ENCODE measurements around the gene MEF2C.

The MEF2C gene

DNA sequence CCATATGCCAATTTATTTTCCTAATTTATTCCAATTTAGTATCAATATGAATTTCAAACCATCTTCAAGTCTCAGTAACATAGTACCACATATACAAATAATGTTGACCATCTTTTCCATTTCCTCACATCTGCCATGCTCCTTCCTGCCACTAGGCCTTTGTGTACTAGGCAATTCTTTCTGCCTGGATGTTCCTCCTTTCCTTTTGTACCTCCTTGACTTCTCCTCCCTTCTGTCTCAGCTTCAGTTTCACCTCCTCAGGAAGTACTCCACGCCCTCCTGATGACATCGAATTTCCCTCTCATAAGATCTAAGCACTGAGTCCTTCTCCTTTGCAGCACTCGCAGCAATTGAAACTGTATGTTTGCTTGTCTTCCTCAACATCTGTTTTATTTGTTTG, 53.9 kb downstream of the MEF2C start:
- no peak for DNase-seq (ENCODE audit: low read depth in 2 of 2)

DNA sequence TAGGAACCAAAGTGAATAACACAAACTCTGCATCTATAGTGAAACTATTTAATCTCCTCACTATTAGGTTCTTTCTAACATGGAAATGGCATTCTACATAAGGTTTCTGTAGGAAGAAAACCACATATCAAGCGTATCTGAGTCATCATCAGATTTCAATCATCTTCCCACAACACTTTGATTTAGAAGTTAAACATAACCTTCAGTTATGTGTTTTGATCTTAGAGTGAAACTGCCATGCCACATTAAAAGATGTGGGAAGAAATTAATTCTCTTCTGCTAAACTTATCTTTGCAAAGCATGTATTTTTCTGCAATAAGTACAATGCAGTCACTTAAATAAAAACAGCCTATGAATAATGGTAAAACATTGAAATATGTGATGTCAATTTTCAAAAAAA, 55.0 kb downstream of the MEF2C start:
- no peak for DNase-seq (ENCODE audit: low read depth in 2 of 2)

DNA sequence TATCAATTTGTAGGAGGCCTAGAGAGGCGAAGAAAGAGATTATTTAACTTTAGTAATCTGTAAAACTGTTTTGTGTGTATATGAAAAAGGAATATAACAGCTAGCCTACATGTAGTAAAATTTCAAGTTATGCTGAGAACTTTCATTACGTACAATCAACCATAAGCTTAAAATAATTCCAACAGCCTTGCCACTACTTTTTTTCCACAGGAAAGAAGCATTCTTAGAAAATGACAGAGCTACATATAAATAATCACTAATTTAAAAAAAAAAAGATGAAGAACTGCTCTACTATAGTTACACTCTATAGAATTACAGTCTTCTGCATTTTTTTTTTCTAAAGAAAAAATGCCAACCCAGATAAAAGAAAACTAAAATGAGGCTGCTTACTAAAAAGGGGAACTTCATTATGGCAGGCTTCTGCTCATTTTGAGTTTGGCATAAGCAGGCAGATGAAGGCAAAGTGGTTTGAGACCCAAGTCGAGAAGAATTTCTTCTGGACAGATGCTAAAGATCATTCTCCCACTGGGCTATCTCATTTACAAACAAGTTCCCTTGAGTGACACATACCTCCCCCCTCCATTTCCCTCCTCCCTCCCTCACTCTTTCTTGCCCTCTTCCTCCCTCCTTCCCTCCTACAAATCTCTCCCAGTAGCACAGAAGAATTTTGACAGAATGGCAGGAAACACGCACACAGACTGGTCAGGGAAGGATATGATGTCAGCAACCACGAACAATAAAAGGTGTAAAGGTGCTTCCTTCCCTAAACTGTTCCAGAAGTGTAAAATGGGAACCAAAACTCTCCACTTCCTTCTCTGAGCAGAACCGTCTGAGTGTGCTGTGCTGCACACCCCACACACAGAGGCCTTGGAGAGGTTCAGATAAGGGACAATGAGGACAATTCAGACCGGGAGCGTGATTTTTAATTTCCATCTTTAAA, 56.1 kb downstream of the MEF2C start:
- no peak for DNase-seq (ENCODE audit: low read depth in 2 of 2)

DNA sequence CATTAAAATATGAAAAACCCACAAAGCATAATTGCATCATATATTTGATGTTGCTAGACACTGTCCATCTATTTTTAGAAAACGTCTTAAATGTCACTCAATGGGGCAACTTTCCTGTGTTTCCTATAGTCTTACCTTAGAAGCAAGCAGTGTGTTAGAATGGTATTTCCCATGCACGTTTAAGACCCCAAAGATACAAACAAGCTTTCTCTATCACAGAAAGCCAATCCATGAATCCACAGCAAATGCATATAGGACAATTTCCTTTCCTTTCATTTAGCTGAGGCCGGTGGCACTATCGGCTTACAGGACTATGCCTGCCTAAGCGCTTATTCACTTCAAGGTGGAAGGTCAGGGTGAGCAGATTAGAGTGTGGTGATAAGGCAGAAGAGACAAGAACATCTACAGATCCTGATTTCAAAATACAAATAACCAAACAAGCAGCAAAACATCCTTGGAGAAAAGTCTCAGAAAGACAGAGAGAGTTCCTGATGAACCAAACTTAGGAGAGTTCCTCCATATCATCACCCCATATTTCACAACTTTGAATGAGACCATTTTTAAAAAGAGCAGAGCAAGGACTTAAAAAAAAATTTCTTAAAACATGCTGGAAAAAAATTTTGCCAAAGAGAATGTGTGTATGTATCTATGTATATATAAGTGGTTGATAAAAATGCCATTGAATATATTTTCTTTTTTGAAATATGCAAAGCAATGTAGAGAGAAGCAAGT, 57.2 kb downstream of the MEF2C start:
- DNase-seq (ENCODE audit: low read depth in 2 of 2) = no peak

DNA sequence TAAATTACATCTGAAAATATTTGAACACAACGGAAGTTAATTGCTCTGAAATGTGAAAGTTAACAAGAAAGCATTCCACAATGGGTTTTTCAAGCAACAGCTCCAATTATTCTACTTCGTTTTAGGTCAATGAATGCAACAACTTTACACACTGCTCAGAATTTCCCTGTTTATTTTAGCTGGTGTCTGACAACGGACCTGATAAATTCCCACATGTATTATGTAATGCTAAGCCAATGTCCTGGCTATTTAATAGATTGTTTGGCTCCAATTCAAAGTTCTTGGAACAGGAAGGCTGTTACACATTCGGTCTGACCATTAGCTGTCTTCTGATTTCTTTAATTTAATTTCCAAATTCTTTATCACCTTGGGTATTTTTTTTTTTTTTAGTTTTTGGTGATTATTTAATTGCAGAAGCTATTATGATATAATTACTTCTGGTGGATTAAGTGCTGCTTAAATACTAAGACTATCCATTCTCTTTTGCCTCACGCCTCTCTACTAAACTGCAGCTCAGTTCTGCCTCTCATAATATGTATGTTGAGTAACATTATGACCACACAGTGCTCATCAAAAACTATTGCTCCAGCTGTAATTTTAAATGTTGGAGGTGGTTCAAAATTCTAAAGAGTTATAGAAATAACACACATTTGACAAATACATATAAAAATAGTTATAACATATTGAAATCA, 57.9 kb downstream of the MEF2C start:
- no peak for DNase-seq (ENCODE audit: low read depth in 2 of 2)

DNA sequence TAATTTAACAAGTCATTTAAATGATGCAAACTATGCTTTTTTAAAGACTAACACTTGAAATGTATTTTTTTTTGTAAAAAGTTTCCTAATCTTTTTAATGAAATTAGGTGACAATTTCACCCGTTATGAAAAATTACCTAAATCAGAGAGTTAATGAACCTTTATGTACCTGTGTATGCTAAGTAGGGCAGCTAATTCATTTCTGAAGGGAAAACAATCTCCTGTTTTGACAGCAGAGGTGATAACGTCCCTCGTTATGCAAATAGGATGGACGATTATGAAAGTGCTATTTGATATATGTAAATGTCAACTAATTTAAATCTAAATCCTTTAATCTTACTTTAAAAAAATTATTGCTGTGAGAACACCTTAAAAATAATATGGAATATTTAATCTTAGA, 58.8 kb downstream of the MEF2C start:
- DNase-seq (ENCODE audit: low read depth in 2 of 2) = no peak

DNA sequence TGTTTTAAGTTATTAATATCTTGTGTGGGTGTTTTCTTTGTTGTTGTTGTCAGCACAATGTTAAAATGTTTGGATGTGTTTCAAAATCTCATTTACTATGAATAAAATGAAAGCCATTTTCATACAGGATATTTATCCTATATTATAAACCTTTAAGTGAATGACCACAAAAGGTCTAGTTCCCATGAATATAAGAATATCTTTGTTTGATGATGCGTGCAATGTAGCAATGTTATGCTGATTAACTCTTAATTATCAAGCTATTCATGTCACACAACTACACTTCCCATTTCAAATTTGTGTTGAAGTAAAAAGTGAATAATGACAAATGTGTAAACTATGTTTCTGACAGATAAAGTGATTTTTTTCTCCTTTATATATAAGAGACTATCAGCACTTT, 59.8 kb downstream of the MEF2C start:
- no peak for DNase-seq (ENCODE audit: low read depth in 2 of 2)

DNA sequence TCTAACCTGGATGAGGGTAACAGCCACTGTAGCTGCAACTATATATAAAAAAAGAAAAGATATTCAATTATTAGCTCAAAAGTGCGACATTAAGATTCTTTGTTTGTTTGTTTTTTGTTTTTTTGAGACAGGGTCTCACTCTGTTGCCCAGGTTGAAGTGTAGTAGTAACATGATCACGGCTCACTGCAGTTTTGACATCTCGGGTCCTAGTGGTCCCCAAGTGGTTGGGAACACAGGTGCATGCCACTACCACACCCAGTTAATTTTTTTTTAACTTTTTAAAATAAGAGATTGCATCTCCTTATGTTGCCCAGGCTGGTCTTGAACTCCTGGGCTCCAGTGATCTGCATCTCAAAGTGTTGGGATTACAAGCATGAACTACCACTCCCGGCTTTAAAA, 61.8 kb downstream of the MEF2C start:
- DNase-seq (ENCODE audit: low read depth in 2 of 2) = no peak

DNA sequence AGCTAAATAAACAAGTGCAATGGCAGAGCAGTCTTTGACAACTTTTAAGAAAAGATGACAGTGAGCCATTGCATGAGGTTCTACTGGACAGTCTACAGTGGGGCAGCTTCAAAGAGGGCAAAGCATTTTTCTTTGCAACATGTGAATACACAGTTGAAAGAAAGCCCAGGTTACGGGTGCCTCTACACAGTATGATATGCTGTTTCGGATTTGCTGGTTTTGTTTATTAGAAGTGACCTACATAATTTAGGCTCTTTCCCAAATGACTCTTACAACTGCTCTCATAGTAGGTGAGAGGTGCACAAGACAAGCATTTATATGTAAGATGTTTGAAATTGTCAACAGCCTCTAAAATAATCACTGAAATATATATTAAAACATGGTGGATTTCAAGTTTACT, 62.4 kb downstream of the MEF2C start:
- no peak for DNase-seq (ENCODE audit: low read depth in 2 of 2)

DNA sequence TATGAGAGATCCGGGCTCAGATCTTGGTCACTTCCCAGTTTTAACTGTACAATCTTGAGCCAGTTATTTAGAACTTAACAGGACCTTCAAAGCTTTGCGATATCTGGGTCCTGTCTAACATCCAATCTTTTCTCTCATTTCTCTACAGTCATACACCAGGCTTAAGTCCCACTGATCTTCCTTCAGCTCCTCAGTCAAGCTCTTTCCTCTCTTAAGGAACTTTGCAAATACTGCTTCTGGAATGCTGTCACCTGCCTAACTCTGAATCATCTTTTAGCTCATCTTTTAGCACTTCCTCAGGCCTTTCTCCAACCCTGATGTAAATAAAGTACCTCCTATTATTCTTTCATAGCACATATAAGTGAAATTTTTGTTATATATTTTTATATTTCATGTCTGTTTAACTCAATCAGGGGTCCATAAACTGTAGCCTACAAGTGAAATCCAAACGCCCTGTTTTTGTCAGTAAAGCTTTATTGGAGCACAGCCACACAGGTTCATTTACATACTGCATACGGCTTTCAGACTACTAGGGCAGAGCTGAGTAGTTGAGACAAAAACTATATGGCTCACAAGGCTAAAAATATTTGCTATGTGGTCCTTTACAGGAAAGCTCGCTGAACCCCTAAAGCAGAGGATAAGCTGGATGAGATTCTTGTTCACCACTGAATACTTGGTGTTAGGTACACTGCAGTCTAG, 63.5 kb downstream of the MEF2C start:
- no peak for DNase-seq (ENCODE audit: low read depth in 2 of 2)

DNA sequence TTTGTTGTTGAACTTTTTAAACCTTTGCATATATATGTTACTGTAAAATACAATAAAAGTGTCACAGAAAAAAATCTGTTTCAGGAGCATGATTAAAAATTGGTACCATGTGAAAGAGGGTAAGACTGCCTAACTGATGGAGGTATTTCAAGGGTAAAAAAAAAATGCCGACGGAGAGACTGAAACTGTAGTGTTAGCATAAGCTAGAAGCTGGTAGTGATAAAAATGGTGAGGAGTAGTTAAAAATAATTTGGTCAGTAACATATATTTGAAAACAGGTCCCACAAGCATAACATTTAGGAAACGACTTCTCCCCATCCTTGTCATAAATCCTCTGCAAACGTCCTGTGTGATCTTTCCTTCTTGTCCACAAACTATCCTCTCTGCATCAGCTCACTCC, 64.7 kb downstream of the MEF2C start:
- DNase-seq (ENCODE audit: low read depth in 2 of 2) = no peak

DNA sequence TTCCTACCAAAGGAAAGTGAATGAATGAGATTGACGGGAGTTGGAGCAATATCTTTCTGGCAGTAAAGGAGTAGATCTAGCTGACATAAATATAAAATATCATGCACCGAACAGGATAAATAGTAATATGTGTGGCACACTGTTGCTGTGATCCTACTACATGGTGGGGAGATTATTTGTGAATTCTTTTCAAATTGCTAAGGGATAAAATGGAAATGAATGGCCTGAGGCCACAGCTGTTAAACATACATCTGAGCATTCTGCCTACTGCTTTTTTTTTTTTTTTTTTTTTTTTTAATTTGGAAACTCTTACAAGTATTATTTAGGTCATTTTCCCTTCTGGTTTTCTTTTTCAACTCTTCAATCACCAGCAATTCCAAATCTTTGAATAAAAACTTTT, 66.8 kb downstream of the MEF2C start:
- DNase-seq (ENCODE audit: low read depth in 2 of 2) = no peak

DNA sequence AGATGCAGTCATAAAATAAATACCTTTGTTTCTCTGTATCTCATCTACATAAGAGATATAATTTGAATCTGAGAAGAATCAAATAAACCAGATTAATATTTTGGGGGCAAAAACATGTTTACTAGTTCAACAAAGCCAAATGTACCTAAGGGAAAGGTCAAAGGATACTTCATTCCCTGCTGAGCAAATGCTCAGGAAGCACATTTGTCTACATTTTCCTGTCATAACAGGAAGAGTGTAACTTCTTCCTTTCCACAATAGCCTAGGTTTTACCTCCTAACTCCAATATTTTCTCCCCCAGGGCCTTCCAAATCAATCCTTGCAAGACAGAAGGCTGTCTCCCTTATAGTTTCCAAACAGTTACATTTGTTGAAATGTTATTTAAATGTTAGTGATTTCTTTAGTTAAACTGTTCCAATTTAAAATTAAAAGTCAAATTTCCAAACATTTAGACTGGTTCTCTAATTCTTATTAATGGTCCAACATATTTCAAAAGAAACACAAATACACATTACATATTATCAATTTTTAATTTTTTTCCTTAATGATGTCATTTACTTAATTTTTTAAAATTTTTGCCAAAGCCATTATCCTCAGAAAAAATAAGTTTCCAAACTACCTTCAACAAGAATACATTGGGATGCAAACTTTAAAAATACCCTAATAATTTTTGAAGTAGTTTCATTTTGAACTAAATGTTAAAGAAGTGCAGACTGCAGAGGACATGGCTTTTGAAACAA, 67.8 kb downstream of the MEF2C start:
- DNase-seq (ENCODE audit: low read depth in 2 of 2) = no peak

DNA sequence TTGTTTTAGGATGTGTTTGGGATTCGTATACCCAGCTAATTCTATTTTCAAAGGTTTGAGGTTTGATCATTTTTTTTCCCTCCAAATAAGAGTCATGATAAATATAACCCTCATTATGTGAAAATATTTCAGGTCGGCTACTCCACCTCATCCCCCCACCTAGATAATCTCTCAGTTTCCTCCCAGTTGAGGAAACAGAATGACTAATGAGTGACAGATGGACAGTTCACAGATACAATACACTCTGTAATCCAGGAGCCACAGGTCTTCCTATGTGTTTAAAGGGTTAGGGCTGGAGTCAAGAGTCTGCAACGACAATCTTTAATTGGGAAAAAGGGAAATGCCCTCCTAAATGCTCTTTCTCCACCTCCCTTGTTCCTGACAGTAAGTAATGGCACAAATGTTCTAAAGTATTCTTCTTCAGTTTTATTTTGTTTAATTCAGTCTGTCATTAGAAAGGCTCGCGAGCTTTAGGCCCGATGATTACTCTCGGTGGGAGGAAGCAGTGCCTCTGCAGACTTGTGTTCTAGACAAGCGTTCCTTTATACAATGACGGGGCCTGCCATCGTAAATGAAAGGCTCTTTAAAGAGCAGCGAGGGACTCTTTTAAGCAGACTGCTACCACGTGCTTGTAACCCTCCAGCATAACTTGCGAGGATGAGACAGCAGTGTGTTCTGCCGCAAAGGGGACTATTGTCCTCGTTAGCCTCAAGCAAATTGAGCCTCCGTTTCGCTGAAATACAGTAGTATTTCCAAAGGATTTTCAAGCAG, 69.0 kb downstream of the MEF2C start:
- no peak for DNase-seq (ENCODE audit: low read depth in 2 of 2)

DNA sequence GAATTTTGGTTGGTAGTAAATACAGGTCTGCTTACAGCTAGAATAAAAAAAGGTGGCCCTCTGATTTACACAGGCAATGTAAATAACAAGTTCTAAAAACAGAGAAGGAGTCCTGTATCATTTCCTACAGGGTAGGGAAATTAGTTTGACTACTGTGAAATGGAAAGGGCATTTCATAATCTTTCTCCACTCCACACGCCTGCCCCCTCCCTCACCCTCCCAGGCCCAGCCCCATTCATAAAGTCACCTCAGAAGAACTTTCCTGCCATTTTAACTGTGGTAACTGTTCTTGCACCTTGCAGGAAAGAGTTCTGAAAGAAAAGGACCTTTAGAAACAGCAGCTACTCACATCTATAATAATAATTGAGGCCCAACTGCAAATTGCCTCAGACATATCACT, 69.7 kb downstream of the MEF2C start:
- no peak for DNase-seq (ENCODE audit: low read depth in 2 of 2)

DNA sequence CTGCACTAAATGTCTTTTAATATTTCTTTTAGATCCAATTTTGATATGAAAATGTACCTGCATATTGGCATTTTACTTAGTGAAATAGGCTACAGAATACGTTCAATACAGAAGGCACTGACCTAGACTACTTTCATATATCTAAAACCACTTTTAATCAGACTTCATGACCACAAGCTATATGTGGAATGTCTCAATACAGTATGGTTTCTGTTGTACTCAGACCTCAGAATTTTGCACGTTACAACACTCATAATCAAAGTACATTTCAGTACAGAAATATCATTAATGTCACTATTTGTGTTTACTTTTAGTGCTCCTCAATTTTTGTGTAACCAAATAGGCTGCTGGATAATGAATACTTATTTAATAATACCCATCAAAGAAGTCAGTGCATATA, 74.8 kb downstream of the MEF2C start:
- DNase-seq (ENCODE audit: low read depth in 2 of 2) = no peak

DNA sequence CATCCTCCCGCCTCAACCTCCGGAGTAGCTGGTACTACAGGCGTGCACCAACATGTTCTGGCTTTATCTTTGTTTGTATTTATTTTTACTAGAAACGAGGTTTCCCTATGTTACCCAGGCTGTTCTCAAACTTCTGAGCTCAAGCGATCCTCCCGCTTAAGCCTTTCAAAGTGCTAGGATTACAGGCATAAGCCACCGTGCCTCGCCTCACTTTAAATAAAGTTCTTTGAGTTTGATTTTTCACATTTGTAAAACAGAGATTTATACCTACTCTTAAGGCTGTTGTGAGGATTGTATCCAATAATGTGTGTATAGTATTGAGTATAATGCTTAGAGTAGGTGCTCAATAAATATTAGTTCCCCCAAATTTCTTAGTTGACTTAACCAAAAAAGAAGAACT, 75.7 kb downstream of the MEF2C start:
- DNase-seq (ENCODE audit: low read depth in 2 of 2) = no peak

DNA sequence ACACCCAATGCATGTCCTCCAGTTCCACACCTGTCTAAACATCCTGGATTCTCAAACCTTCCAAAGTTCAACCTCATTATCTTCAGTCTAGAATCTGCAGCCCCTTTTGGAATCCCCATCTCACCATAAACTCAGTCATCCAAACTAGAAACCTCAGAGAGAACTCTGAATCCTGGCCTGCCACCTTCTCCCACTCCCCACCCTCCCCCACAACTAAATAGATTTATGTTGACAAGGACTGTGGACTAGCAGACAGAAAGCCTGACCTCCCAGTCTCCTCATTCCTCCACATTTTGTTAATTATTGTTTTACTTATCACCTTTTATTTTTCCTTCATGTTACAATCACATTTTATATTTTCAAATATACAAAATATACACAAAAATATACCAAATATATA, 76.6 kb downstream of the MEF2C start:
- DNase-seq (ENCODE audit: low read depth in 2 of 2) = no peak

DNA sequence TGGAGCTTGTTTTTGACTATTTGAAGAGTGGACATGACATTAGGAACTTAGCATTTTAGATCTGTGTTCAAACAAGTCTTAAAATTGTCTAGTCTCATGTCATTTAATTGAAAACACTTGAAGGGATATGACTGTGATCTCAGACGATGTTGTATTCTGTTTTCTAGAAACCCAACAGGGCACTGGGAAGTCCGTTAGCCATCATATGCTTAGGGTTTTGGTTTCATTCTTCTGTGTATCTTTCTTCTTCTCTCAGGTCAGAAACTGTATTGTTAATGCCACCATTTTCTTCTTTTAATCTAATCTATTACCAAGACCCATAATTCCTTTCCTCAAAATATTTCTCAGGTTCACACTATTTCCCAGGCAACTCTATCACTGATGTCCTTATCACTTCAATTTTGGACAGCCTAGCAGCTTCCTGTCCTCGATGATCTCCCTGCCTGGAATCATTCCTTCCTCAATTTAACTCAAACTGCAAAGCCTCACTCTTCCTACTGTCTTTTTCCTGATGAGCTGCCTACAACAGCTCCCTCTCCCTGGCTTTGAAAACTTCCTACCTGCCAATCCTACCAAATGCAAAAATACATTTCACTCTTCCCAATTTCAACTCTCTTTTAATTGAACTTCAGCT, 77.7 kb downstream of the MEF2C start:
- DNase-seq (ENCODE audit: low read depth in 2 of 2) = no peak

DNA sequence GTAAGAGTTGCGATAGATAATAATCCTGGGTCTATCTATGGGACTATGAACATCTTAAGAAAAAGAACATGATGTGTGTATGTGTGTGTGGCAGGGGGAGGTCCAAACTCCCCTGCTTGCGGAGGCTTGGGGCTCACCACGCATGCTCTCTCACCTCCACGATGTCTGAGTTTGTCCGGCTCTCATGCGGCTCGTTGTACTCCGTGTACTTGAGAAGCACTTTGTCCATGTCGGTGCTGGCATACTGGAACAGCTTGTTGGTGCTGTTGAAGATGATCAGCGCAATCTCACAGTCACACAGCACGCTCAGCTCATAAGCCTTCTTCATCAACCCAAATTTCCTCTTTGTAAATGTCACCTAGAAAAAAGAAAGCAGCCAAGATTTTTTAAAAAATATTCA, 78.5 kb downstream of the MEF2C start:
- DNase-seq (ENCODE audit: low read depth in 2 of 2) = no peak
